CD4-positive, alpha-beta T cell treated with Interleukin-10 for 1 hour (primary cell): ENCODE measurements around the gene KCNE2.

Experiments
- DNase-seq: peaks from one replicate; pipeline ENCODE4 v3.0.0-alpha.2; 2020

The KCNE2 gene, protein sequence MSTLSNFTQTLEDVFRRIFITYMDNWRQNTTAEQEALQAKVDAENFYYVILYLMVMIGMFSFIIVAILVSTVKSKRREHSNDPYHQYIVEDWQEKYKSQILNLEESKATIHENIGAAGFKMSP

DNA sequence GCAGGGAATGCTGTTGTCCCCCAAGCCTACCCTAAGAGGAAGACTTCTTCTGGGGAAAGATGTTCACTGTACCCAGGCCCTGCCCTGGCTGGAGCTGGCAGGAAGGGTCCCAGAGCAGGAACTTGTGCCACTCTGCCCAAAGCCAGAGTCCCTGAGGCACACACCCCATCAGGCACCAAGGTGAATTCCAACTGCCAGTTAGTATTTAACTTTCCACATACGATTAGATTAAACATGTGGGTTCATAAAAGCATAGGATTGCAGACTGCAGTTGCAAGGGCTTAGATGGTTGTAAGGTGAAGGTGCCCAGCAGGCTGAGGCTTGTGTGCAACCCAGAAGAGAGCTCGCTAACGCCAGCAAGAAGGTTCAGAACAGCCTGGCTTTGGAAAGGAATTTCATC, at the start of gene KCNE2:
TSS of gene KCNE2 (plus strand) at position 274 of the 400 bp plus-strand sequence. CDS start 6,473 bp downstream, outside the sequence.
- no peak for DNase-seq

DNA sequence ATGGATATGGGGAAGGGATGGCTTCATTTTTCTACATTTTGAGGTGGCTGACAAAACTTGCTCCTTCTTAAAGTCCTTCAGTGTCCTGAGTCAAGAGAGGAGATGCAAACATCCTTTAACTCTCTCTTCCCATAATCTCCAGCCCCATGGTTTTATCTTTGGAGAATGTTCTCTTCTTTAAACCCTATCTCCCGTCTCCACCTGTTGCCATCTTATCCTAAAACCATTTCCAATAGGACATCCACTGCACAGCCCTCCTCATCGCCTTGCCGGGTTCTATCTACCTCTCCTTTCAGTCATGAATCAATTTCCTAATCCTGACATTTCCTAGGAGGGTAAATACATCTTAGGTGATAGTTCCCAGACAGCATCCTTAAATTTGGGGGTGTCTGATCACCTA, 44.2 kb upstream of the KCNE2 start:
- no peak for DNase-seq

DNA sequence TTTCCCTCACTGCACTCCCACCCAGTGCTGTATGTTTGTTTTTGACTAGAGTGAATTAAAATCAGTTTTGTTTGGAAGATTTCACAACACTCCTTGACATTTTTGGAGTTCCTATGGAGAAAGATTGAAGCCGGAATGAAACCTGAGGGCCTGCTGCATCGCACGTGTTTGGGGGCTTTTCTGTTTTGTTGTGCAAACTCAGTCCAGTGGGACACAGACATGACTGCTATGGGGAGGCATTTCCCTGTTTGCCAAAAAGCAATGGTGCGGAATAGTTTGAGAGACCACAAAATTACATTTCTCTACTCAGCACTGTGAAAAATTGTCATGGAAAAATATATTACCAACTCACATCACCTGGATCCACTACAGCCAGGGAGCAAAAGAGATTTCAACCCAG, 43.8 kb upstream of the KCNE2 start:
- DNase-seq = no peak

DNA sequence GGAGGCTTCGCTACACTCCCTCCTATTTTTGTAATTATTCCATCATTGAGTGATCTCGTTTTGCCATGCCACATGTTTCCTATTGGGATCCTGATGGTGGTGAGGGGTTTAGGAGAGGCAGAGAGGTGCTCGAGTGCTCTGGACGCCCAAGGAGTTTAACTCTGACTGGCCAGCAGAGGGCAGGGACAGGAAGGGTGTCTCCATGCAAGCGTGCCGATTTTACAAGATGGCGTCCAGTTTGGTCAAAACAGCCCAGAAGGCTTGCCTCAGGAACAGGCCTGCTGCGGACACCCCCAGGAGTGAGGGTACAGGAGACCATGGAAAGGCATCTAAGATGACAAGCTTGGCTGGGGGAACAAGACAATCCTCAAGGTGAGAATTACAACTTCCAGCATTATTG, 33.8 kb upstream of the KCNE2 start:
- no peak for DNase-seq

DNA sequence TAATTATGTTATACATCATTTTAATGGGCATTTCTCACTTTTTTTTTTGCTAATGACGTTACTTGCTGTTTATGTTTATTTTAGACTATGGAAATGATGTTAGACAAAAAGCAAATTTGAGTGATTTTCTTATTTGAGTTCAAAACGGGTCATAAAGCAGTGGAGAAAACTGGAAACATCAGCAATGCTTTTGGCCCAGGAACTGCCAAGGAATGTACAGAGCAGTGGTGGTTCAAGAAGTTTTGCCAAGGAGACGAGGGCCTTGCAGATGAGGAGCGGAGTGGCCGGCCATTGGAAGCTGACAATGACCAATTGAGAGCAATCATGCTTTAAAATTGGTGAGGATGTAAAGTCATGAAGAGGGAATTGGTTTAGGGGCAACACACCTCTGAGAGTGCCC, 32.1 kb upstream of the KCNE2 start:
- no peak for DNase-seq

DNA sequence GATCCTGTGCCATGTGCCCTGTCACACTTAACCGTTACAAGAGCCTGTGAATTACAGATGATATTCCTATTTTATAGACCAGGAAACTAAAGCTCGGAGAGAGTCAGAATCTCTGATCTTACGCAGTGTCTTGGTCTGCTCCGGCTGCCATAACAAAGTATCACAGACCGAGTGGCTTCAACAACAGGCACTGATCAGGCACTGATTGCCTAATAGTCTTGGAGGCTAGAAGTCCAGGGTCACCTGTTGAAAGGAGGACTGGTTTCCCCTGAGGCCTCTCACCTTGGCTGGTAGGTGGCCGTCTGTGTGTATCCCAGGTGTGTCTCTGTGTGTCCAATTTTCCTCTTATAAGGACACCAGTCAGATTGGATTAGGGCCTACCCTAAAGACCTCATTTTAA, 31.5 kb upstream of the KCNE2 start:
- no peak for DNase-seq

DNA sequence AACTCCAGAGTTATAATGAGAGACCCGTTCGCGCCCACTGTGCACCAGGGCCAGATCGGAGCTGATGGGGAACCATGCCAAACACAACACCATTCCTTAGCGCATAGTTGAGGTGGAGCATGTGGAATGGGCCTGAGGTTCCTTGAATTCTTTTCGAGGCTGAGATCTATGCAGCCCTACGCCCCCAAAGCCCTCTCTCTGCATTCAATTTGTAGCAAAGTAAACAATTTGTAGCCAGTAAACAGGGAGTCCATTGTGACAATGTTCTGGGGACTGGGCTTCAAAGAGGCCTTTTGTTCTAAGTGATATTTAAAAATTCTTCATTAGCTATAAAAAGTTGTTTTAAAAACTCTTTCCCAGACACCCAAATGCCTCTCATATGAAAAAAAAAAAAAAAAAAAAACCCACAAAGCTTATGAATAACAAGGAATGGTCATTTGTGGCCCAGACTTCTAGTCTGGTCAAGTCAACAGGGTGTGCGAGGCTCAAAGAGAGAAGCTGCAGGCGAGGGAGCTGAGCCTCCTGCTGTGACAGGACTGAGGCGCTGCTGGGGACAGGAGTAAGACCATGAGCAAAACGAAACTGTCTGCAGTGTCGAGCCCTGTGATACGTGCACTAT, 30.6 kb upstream of the KCNE2 start:
- no peak for DNase-seq

DNA sequence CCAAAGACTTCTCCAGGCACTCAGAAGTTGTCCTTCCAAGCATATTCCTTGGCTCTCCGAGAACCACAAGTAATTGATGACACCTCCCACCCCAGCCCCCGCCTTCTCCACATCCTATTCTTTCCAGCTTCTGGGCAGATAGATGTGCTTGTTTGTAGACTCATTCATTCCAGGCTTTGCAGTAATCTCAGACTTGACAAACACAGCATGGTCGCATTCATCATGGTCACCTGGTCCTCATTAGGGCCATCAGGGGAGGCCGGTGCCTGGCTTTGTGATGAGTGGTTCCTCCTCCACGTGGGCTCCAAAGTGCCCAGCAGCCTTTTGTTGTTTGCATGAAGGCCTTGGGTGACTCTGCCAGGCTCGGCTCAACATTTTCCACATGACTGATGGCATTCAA, 28.5 kb upstream of the KCNE2 start:
- no peak for DNase-seq

DNA sequence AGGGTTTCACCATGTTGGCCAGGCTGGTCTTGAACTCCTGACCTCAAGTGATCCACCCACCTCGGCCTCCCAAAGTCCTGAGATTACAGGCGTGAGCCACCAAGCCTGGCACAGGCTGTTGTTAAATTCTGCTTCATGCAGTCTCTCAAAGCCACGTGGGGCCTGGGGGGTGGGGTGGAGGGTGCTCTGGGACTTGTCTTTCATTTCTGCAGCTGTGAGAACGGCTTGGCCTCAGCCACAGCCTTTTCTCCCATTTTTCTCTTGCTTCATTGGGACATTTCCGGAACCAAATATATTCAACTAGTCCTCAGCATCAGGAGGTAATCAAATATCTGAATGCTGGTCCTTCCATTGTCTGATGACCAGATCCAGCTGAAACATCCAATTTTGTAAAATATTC, 27.6 kb upstream of the KCNE2 start:
- DNase-seq = no peak

DNA sequence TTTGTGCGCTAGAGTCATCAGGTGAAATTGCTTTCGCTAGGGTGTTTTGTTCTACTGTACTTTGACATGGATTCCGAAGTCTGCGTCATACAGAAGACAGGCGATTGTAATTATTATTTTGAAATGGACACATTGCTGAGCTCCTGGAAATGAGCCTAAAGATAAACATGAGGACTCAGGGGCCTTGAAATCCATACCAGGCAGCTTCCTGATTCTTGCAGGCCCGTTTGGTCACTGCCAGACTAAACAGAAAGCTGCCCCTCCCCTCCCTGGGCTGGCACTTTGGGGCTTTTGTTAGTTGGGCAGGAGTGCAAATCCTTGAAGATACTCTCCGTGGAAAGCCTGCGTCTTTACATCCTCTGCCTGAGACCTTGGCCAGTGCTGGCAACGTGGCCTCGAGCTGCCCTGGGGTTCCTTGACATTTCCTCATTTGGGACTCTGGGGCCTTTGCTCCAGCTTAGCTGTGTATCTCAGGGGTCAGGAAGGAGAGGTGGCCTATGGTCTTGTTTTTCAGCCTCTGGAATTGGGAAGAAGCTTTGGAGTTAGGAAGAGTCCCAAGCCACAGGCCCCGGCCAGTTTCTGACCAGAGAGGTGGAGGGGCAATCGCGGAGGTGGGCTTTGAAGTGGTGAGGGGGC, 26.9 kb upstream of the KCNE2 start:
- DNase-seq = no peak

DNA sequence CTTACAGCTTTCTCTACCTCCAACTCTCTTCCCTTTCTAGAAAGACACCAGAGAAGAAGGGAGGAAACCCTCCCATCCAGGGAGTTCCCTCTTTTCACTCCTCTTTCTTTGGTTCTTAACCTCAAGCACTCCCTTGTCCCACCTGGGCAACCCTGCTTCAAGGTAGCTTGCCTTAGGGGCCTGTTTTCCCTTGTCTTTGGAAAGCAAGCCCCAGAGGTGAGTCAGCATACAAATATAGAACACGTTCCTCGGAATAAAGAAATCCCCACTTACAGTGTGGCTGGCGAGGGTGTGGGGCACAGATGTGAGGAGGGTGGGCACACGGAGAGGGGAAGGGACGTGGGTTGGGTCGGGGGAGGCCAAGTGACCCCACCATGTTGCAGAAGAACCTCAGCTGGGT, 26.1 kb upstream of the KCNE2 start:
- no peak for DNase-seq

DNA sequence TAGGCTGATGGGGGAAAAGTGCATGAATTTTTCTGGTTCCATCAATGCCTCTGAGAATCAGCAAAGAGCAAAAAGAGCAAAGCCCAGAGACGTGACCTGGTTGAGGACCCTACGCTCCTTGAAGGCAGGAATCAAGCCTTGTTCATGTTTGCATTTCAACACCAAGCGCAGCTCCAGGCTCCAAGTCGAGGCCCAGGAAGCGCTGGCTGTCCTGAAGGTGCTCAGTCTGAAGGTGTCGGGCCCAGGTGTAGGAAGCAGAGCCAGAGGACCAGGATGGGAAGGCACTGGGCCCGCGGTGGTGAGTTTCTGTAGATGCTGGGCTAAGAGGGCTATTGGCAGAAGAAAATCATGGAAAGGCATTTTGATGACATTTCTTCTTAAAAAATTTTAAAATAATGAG, 25.6 kb upstream of the KCNE2 start:
- DNase-seq = no peak

DNA sequence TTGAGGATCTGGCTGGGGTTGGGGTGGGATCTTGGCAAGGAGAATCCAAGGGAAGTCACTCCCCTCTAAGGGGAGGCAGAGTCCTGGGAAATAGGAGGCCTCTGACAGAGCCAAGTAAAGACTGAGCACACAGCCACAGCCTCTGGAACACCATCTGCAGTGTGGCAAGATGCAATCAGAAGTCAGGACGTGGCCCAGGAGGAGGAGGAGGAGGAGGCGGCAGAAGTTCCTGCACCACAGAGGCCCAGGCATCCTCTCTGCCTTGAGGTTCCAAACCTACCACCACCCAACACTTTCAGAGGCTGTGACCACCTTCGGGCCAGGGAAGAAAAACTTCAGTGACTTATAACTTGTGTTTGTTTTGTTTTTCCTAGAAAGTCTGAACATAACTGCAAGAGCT, 23.7 kb upstream of the KCNE2 start:
- DNase-seq = no peak

DNA sequence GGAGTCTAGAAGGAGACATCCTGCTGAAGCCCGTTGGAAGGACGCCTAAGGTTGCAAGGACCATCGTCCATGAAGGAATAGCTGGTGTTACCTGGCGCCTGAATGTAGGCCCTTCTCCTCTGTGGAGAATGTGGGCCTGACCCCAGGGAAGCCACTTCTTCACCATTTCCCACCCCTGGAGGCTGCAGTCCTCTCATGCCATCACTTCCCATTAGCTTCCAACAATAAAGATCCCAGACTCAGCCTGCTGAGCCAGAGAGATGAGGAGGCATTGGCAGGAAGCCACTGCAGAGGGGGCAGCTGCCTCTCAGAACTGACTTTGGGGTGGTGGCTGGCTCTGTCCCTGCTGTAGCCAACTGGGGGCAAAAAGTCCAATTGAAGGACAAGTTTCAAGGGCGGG, 21.3 kb upstream of the KCNE2 start:
- no peak for DNase-seq

DNA sequence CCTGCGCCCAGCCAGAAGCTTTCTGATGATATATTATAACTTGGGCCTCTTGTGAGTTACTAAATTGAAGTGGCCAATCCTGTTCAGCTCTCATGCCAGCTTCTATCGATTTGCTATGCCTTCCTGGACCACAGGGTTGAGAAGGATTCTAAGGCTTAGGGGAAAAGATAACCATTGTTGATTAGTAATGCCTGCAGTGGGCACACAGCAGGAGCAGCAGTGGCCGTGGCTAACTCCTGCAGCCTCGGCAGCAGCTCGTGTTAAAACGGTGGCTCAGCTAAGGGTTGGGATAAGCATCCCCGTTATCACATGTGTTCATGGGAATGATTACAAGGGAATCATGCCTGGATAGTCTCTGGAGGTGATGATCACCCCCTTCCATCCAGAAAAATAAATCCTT, 20.5 kb upstream of the KCNE2 start:
- no peak for DNase-seq

DNA sequence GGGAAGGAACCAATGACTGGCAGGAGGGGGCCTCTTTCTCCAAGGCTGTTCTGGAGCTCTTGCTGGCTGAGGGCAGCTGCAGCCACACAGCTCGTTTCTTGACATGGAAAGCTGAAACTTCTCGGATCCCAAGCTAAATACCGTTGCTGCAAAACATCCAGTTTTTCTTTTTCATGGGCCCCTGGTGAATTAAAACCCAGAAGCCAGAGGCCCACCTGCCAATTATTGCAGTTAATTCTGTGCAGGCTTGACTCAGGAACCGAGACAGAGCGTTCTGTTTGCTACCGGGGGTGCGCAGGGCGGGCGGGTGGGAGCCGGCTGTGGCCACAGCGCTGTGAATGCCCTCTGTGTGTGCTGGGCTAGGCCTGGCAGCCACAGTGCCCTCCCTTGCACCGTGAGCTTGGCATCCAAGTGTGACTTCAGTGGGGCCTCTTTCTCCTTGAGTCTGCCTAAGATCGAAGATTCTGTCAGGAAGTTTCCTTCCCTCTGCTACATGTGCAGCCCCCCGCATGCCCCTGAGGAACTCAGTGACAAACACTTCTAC, 19.9 kb upstream of the KCNE2 start:
- DNase-seq = no peak

DNA sequence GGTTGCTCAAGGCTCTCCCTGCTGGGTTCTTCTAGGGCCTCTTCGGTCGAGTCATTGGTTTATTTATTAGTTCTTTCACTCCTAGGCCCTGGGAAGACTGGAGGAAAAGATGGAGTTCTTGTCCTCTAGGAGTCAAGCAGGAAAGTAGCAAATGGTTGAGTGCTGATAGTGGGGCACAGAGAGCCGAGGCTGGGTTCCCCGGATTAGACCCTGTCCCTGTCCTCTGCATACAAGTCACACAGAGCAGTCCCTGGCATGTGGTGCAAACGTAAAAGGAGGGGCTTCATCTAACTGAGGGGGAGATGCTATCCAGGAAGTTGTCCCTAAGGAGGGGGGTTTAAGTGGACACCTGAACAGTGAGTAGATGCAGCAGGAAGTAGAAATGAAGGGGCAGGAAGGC, 19.2 kb upstream of the KCNE2 start:
- no peak for DNase-seq

DNA sequence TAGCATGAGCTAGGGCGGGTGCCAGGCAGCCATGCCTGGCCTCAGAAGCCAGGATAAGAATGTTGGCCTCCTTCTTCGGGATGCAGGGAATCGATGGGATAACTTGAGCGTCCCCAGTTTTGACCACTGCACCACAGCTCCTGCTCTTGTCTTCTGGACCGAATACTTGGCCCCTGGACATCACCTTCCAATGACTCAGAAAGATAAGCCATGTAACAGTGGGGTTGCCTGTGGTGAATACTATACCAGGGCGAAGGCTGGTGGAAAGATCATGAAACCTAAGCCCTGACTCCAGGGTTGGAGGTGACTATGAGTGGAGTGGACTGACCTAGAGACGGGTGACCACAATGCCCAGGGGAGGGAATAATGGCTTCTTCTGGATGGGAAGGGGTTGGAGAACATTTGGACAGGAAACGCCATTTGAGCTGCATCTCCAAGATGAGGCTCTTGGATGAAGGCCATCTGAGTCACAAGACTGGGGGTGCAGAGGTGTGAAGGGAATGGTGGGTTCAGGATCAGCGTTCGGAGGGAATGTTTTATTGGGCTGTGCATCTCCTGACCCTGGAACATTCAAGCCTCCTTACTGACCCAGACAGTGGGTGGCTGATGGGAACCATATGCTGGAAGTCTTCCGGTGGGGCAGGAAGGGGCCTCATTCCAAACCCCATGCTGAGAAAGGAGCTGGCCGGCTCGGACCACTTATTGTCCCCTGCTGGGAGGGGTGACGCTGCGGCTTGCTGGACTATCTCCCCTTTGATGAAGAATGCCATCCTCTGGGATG, 18.5 kb upstream of the KCNE2 start:
- no peak for DNase-seq

DNA sequence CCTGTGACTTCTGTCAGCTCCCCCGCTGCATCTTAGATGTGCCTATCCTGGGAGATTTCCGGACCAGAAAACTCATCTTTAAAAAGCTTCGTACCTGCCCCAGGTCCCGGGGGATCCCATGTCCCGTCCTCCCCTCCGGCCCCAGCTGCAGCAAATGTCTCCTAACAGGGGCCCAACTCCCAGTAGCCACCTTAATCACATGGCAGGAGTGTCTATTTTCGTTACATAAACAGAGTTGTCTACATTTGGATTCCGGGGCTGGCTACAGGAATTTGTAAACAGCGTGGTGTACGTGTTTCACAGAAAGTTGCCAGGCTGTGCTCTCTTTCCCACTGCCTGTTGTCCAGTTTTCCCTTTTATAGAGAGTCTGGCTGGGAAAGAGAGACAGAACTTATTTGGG, 17.9 kb upstream of the KCNE2 start:
- DNase-seq = no peak

DNA sequence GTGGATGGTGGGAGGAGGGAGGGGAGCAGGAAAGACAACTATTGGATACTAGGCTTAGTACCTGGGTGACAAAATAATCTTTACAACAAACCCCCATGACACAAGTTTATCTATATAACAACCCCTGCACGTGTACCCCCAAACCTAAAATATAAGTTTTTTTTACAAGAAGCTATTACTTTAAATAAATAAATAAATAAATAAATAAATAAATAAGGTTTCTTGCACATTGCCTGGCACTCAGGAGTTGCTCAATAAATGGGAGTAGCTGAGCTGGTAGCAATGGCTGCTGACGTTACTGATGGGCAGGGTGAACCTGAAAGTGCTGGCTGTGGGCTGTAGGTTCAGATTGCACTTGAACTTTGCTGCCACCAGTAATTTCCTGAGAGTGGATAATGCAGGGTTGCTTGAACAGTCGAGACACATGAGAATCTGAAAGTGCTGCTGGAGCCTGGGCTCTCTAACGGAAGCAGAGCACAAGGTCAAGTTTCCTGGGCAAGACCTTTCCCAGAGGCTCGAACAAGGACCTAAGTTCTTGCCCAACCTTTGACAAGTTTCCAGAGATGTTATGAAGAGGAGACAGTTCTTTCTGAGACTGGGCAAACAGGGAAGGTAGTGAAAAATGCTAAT, 14.8 kb upstream of the KCNE2 start:
- no peak for DNase-seq

DNA sequence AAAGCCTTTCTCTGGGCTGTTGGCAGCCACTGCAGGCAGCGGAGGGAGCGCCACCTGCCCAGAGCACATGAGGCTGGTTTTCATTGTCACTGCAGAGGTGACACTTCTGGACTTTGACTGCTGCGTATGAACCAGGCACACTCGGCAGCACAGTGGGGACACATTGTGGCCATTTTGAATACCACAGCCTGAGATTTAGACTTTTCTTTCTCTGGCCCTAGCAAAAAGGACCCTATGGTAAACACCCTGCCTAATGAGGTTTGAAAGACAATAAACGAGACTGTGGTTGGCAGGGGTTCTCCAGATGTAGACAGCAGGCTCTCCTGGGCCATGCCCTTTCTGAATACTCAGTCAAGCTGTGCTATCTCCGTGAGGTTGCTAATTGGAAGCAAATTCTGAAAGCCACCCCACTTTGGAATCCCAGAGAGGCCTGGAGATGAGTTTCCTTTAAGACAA, 12.0 kb upstream of the KCNE2 start:
- DNase-seq = peak; percentile 16

DNA sequence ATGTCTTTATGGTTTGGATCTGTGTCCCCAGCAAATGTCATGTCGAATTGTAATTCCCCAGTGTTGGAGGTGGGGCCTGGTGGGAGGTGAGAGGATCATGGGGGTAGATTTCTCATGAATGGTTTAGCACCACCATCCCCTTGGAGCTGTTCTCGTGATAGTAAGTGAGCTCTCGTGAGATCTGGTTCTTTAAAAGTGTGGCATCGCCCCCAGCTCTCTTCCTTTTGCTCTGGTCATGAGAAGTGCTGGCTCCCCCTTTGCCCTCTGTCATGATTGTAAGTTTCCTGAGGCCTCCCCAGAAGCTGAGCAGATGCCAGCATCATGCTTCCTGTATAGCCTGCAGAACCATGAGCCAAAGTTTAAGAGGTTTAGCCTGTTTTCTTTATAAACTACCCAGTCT, 11.2 kb upstream of the KCNE2 start:
- no peak for DNase-seq

DNA sequence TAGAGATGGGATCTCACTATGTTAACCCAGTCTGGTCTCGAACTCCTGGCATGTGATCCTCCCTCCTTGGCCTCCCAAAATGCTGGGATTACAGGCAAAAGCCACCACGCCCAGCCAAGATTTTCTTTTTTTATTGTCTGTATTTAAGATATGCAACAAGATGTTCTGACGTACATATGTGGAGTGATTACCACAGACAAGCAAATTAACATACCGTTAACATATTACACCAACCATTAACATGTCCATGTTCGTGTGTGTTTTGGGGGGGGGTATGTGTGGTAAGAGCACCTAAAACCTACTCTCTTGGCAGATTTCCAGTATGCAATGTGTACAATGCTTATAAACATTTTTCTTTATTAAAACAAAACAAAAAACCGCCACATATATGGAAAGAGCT, 10.6 kb upstream of the KCNE2 start:
- no peak for DNase-seq
